Neural progenitor cell (in vitro differentiated cells): ENCODE results near the gene NR3C2.

Experiments
- EZH2 ChIP-seq: fragments of 200-600 bp; sonication (generic); IDR thresholded peaks from 2 replicates; pipeline ENCODE4 v1.6.1; 2017; ENCODE audit warnings: antibody characterized with exemption, mild to moderate bottlenecking, moderate library complexity
- EZH2phosphoT487 ChIP-seq: fragments of 200-600 bp; sonication (generic); IDR thresholded peaks from 2 replicates; pipeline ENCODE4 v1.6.1; 2017; ENCODE audit warnings: antibody characterized with exemption
- TF ChIP-seq, protein P1 (sequence below): fragments of 200-600 bp; sonication (generic); IDR thresholded peaks from 2 replicates; pipeline ENCODE4 v1.5.1; 2017; ENCODE audit warnings: antibody characterized with exemption, mild to moderate bottlenecking

DNA sequence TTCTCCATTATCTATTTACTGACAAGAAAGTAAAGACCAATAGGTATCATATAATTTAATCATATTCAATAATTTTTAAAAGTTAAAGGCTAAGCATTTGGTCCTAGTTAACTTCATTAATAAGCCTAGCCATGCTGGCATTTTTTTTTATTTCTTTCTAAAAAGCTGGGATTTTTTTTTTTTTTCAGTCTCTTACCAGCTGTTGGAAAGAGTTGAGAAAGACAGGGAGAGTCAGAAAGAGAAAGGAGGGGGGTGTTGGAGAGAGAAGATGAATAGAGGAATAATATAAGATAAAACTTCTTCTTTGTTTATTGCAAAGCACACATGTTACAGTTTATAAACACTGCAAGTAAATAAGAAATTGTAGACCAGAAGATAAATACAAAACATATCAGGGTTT, 5.9 kb upstream of the NR3C2 start:
- TF ChIP-seq, protein P1, sequence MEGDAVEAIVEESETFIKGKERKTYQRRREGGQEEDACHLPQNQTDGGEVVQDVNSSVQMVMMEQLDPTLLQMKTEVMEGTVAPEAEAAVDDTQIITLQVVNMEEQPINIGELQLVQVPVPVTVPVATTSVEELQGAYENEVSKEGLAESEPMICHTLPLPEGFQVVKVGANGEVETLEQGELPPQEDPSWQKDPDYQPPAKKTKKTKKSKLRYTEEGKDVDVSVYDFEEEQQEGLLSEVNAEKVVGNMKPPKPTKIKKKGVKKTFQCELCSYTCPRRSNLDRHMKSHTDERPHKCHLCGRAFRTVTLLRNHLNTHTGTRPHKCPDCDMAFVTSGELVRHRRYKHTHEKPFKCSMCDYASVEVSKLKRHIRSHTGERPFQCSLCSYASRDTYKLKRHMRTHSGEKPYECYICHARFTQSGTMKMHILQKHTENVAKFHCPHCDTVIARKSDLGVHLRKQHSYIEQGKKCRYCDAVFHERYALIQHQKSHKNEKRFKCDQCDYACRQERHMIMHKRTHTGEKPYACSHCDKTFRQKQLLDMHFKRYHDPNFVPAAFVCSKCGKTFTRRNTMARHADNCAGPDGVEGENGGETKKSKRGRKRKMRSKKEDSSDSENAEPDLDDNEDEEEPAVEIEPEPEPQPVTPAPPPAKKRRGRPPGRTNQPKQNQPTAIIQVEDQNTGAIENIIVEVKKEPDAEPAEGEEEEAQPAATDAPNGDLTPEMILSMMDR = no peak
- TF ChIP-seq EZH2 (no peak), EZH2phosphoT487 (no peak)
